Measurements from ENCODE around the gene MRTO4. TPM values are rescaled to one million over a fixed set of nuclear protein-coding genes. Genes with fewer than 3 reads are reported as not detected.

MRTO4 gene
- total RNA-seq, 1 donor: 18.5 TPM

DNA sequence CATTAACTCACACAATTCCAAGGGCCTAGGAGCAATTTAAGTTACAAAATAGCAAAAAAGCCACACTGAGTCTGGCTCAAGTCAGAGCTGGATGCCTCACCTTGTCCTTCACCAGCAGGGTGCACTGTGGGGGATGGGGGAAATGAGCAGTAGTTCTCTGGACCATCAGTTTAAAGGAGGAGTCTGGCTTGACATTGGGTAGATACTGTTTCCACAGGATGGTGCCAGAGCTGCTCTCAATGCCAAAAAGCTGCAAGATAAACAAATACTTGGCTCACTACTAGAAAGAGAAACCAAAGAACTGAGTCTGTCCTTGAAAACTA lies 19.1 kb upstream of the MRTO4 start:
- Histone ChIP-seq H3K4me1 (ENCODE audit: insufficient read depth, low read length) (no peaks in the 10 kb centered on the region), H4K20me1 (ENCODE audit: insufficient read depth, low read length) (peaks cover 6% of the 10 kb centered on the region), H3K9me3 (ENCODE audit: low read depth, low read length) (no peaks in the 10 kb centered on the region), H3K4me2 (ENCODE audit: insufficient read depth, low read length) (no peak overlapping the region), H3K79me2 (ENCODE audit: insufficient read depth, low read length) (no peaks in the 10 kb centered on the region), H3K4me3 (ENCODE audit: insufficient read depth, low read length) (no peak overlapping the region), H2AFZ (ENCODE audit: low read length) (no peak overlapping the region), H3K27me3 (ENCODE audit: insufficient read depth, low read length) (no peaks in the 10 kb centered on the region), H3K27ac (ENCODE audit: low read depth, low read length) (no peak overlapping the region), H3K36me3 (ENCODE audit: insufficient read depth, low read length) (peaks cover 77% of the 10 kb centered on the region)
- TF ChIP-seq, protein P1, sequence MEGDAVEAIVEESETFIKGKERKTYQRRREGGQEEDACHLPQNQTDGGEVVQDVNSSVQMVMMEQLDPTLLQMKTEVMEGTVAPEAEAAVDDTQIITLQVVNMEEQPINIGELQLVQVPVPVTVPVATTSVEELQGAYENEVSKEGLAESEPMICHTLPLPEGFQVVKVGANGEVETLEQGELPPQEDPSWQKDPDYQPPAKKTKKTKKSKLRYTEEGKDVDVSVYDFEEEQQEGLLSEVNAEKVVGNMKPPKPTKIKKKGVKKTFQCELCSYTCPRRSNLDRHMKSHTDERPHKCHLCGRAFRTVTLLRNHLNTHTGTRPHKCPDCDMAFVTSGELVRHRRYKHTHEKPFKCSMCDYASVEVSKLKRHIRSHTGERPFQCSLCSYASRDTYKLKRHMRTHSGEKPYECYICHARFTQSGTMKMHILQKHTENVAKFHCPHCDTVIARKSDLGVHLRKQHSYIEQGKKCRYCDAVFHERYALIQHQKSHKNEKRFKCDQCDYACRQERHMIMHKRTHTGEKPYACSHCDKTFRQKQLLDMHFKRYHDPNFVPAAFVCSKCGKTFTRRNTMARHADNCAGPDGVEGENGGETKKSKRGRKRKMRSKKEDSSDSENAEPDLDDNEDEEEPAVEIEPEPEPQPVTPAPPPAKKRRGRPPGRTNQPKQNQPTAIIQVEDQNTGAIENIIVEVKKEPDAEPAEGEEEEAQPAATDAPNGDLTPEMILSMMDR (IDR thresholded peaks at IDR 0.05; ENCODE audit: extremely low read depth, low read depth, low read length): peak; percentile 15
- peak; percentile 84 for DNase-seq (ENCODE audit: insufficient read length, low spot score, missing footprints)

- TF ChIP-seq, protein P1 (IDR thresholded peaks at IDR 0.05; ENCODE audit: extremely low read depth, low read depth, low read length): no peak
- Histone ChIP-seq H3K4me1 (ENCODE audit: insufficient read depth, low read length) (no peaks in the 10 kb centered on the region), H3K4me3 (ENCODE audit: insufficient read depth, low read length) (no peak overlapping the region), H3K9me3 (ENCODE audit: low read depth, low read length) (no peaks in the 10 kb centered on the region), H3K36me3 (ENCODE audit: insufficient read depth, low read length) (peaks cover 85% of the 10 kb centered on the region), H3K4me2 (ENCODE audit: insufficient read depth, low read length) (no peak overlapping the region), H3K27me3 (ENCODE audit: insufficient read depth, low read length) (no peaks in the 10 kb centered on the region), H4K20me1 (ENCODE audit: insufficient read depth, low read length) (peaks cover 9% of the 10 kb centered on the region), H3K79me2 (ENCODE audit: insufficient read depth, low read length) (no peaks in the 10 kb centered on the region), H2AFZ (ENCODE audit: low read length) (no peak overlapping the region), H3K27ac (ENCODE audit: low read depth, low read length) (no peak overlapping the region)
- DNase-seq (ENCODE audit: insufficient read length, low spot score, missing footprints): no peak
These were observed 17.4 kb upstream of the MRTO4 start for GRCh38 chr1:19234224-19234623.

GRCh38 chr1:19239876-19240275 lies 11.7 kb upstream of the MRTO4 start:
- no peak for DNase-seq (ENCODE audit: insufficient read length, low spot score, missing footprints)
- TF ChIP-seq, protein P1 (IDR thresholded peaks at IDR 0.05; ENCODE audit: extremely low read depth, low read depth, low read length): no peak
- H3K36me3 ChIP-seq (ENCODE audit: insufficient read depth, low read length): peaks cover 89% of the 10 kb centered on the region
- no peak overlapping the region for H3K27ac ChIP-seq (ENCODE audit: low read depth, low read length)
- no peak overlapping the region for H3K4me2 ChIP-seq (ENCODE audit: insufficient read depth, low read length)
- H2AFZ ChIP-seq (ENCODE audit: low read length): no peak overlapping the region
- peaks cover 9% of the 10 kb centered on the region for H4K20me1 ChIP-seq (ENCODE audit: insufficient read depth, low read length)
- no peaks in the 10 kb centered on the region for H3K27me3 ChIP-seq (ENCODE audit: insufficient read depth, low read length)
- H3K9me3 ChIP-seq (ENCODE audit: low read depth, low read length): no peaks in the 10 kb centered on the region
- no peak overlapping the region for H3K4me3 ChIP-seq (ENCODE audit: insufficient read depth, low read length)
- peaks cover 5% of the 10 kb centered on the region for H3K79me2 ChIP-seq (ENCODE audit: insufficient read depth, low read length)
- H3K4me1 ChIP-seq (ENCODE audit: insufficient read depth, low read length): no peaks in the 10 kb centered on the region

- Histone ChIP-seq H3K79me2 (ENCODE audit: insufficient read depth, low read length) (peaks cover 9% of the 10 kb centered on the region), H3K27me3 (ENCODE audit: insufficient read depth, low read length) (no peaks in the 10 kb centered on the region), H3K36me3 (ENCODE audit: insufficient read depth, low read length) (peaks cover 82% of the 10 kb centered on the region), H4K20me1 (ENCODE audit: insufficient read depth, low read length) (peaks cover 9% of the 10 kb centered on the region), H3K9me3 (ENCODE audit: low read depth, low read length) (no peaks in the 10 kb centered on the region), H3K4me1 (ENCODE audit: insufficient read depth, low read length) (no peaks in the 10 kb centered on the region), H3K4me2 (ENCODE audit: insufficient read depth, low read length) (no peak overlapping the region), H3K27ac (ENCODE audit: low read depth, low read length) (peak overlapping the region; percentile 70), H2AFZ (ENCODE audit: low read length) (peak overlapping the region; percentile 44), H3K4me3 (ENCODE audit: insufficient read depth, low read length) (no peak overlapping the region)
- peak; percentile 95 for DNase-seq (ENCODE audit: insufficient read length, low spot score, missing footprints)
- TF ChIP-seq, protein P1 (IDR thresholded peaks at IDR 0.05; ENCODE audit: extremely low read depth, low read depth, low read length): peak; percentile 97
These were observed 10.7 kb upstream of the MRTO4 start for GRCh38 chr1:19240673-19241538.
